Glutamatergic neuron (in vitro differentiated cells): ENCODE results near the gene IRF9. TPM values are rescaled to one million over a fixed set of nuclear protein-coding genes. Genes with fewer than 3 reads are reported as not detected.

ENCODE experiments used
- DNase-seq: peaks from one replicate; pipeline ENCODE4 v3.0.0; 2022
- H3K27ac Mint-ChIP-seq: one replicate; pipeline ENCODE4 v1.8.0; 2020; ENCODE audit warnings: mild to moderate bottlenecking, mixed read lengths, inconsistent platforms; ENCODE audit not compliant: unreplicated experiment
- H3K27me3 Mint-ChIP-seq: one replicate; pipeline ENCODE4 v1.8.0; 2020; ENCODE audit warnings: mild to moderate bottlenecking, moderate library complexity, mixed read lengths, inconsistent platforms; ENCODE audit not compliant: unreplicated experiment
- H3K36me3 Mint-ChIP-seq: one replicate; pipeline ENCODE4 v1.8.0; 2020; ENCODE audit warnings: mild to moderate bottlenecking, mixed read lengths, inconsistent platforms; ENCODE audit not compliant: unreplicated experiment
- H3K4me1 Mint-ChIP-seq: one replicate; pipeline ENCODE4 v1.8.0; 2020; ENCODE audit warnings: mild to moderate bottlenecking, low read depth, mixed read lengths, inconsistent platforms; ENCODE audit not compliant: unreplicated experiment
- H3K4me3 Mint-ChIP-seq: one replicate; pipeline ENCODE4 v1.8.0; 2020; ENCODE audit warnings: mild to moderate bottlenecking, mixed read lengths, inconsistent platforms; ENCODE audit not compliant: unreplicated experiment
- H3K9me3 Mint-ChIP-seq: one replicate; pipeline ENCODE4 v1.8.0; 2020; ENCODE audit warnings: mild to moderate bottlenecking, moderate library complexity, mixed read lengths, inconsistent platforms; ENCODE audit not compliant: unreplicated experiment
- CTCF ChIP-seq: fragments of 200-600 bp; sonication (generic); IDR thresholded peaks from one replicate; pipeline ENCODE4 v1.5.0; 2021; ENCODE audit not compliant: partially characterized antibody, unreplicated experiment
- total RNA-seq: library from RNA; stranded (reverse); fragmentation: NEBNext Ultra II Directional; extraction: Animal tissue kit (Norgen Biotek cat#: 25700); gene quantifications from one replicate; pipeline ENCODE4 v1.2.1, GENCODE V29; 2021; ENCODE audit not compliant: unreplicated experiment

Gene IRF9
- total RNA-seq, 1 donor from 2014 or later, result 31.0 TPM

GRCh38 chr14:24132061-24132685, 28.9 kb upstream of the IRF9 start:
- H3K27ac Mint-ChIP-seq, result peak overlapping the region; percentile 10
- H3K27me3 Mint-ChIP-seq, result peaks cover 16% of the 10 kb centered on the region
- no peak for TF ChIP-seq CTCF
- no peak overlapping the region for H3K4me3 Mint-ChIP-seq
- peaks cover 10% of the 10 kb centered on the region for H3K9me3 Mint-ChIP-seq
- peaks cover 27% of the 10 kb centered on the region for H3K4me1 Mint-ChIP-seq
- DNase-seq, result no peak
- H3K36me3 Mint-ChIP-seq, result no peaks in the 10 kb centered on the region

- Mint-ChIP-seq H3K27me3 (peaks cover 18% of the 10 kb centered on the region), H3K4me1 (peaks cover 27% of the 10 kb centered on the region), H3K4me3 (no peak overlapping the region), H3K9me3 (peaks cover 10% of the 10 kb centered on the region), H3K36me3 (no peaks in the 10 kb centered on the region), H3K27ac (no peak overlapping the region)
- no peak for DNase-seq
- TF ChIP-seq CTCF, result no peak
Measured at GRCh38 chr14:24132976-24133375, 28.1 kb upstream of the IRF9 start.

- Mint-ChIP-seq H3K4me3 (no peak overlapping the region), H3K27me3 (peaks cover 19% of the 10 kb centered on the region), H3K9me3 (peaks cover 11% of the 10 kb centered on the region), H3K4me1 (peaks cover 27% of the 10 kb centered on the region), H3K36me3 (no peaks in the 10 kb centered on the region), H3K27ac (no peak overlapping the region)
- TF ChIP-seq CTCF, result no peak
- no peak for DNase-seq
Measured at GRCh38 chr14:24133735-24134134, 27.3 kb upstream of the IRF9 start.

- peaks cover 12% of the 10 kb centered on the region for H3K9me3 Mint-ChIP-seq
- TF ChIP-seq CTCF, result no peak
- H3K27ac Mint-ChIP-seq, result peak overlapping the region; percentile 75
- DNase-seq, result no peak
- peak overlapping the region; percentile 95 for H3K4me3 Mint-ChIP-seq
- H3K36me3 Mint-ChIP-seq, result no peaks in the 10 kb centered on the region
- peaks cover 33% of the 10 kb centered on the region for H3K4me1 Mint-ChIP-seq
- H3K27me3 Mint-ChIP-seq, result peaks cover 19% of the 10 kb centered on the region
Measured at GRCh38 chr14:24135584-24135833, 25.6 kb upstream of the IRF9 start.

- peak; percentile 92 for DNase-seq
- H3K4me1 Mint-ChIP-seq, result peaks cover 27% of the 10 kb centered on the region
- H3K9me3 Mint-ChIP-seq, result peaks cover 10% of the 10 kb centered on the region
- H3K4me3 Mint-ChIP-seq, result peak within 1 kb of the TSS; percentile 95
- H3K27ac Mint-ChIP-seq, result peak within 1 kb of the TSS; percentile 75
- H3K27me3 Mint-ChIP-seq, result peaks cover 16% of the 10 kb centered on the region
- no peaks in the 10 kb centered on the region for H3K36me3 Mint-ChIP-seq
- no peak for TF ChIP-seq CTCF
Measured at GRCh38 chr14:24135834-24136683, 25.0 kb upstream of the IRF9 start, which contains the start of gene PSME1. Gene PSME1, plus strand, starts transcription at chr14:24136194. Its CDS starts 69 bp downstream, at chr14:24136263.
